Endothelial cell of umbilical vein (primary cell): ENCODE results near the gene MAPK11. TPM values are rescaled to one million over a fixed set of nuclear protein-coding genes. Genes with fewer than 3 reads are reported as not detected.

ENCODE experiments used
- BruUV-seq: library from RNA; stranded (reverse); fragments of 400-500 nt; replicated peaks from 2 replicates; lab custom pipeline; 2021; lab: Mats Ljungman, UMichigan
- CTCF ChIA-PET: fragments of 300-600, 350-600 bp; sonication (Branson Sonifier 250); formaldehyde crosslinking; loops from one replicate; lab custom pipeline; 2021; ENCODE audit warnings: antibody characterized with exemption, inconsistent platforms; lab: Charles Lee
- POLR2A ChIA-PET: fragments of 300-600, 350-600 bp; sonication (Branson Sonifier 250); formaldehyde crosslinking; loops from one replicate; lab custom pipeline; 2021; ENCODE audit warnings: antibody characterized with exemption, inconsistent platforms; lab: Charles Lee
- DNase-seq: peaks from one replicate; pipeline ENCODE4 v3.0.0-alpha.2; 2011; ENCODE audit warnings: low read depth, low spot score
- FAIRE-seq: peaks from 2 replicates; lab custom pipeline; 2011; peaks lifted over from hg19 to GRCh38; lab: Jason Lieb, UNC
- H2AFZ ChIP-seq: 2 replicates; pipeline ENCODE4 v1.6.0; 2012; ENCODE audit warnings: low read depth, low read length, control low read depth, inconsistent platforms
- H3K27ac ChIP-seq: 2 replicates; pipeline ENCODE4 v1.5.1; 2011; ENCODE audit warnings: low read depth, mild to moderate bottlenecking, control low read depth, low read length, moderate library complexity; ENCODE audit not compliant: insufficient read depth
- H3K27me3 ChIP-seq, 2 experiments: 2 replicates each; pipeline versions ENCODE4 v1.6.0 to v1.6.1; 2011; ENCODE audit warnings: low read length in 2 of 2, mixed read lengths in 1 of 2; ENCODE audit not compliant: control insufficient read depth in 2 of 2, insufficient read depth in 2 of 2
- H3K36me3 ChIP-seq, 2 experiments: 2 replicates in 1 of 2; 3 replicates in 1 of 2; pipeline ENCODE4 v1.5.1; 2011; ENCODE audit warnings: low read length in 2 of 2, mild to moderate bottlenecking in 1 of 2, moderate library complexity in 1 of 2; ENCODE audit not compliant: control insufficient read depth in 2 of 2, insufficient read depth in 2 of 2; ENCODE audit errors: extremely low read depth in 1 of 2
- H3K4me1 ChIP-seq: 3 replicates; pipeline ENCODE4 v1.5.1; 2011; ENCODE audit warnings: mild to moderate bottlenecking, low read length; ENCODE audit not compliant: control insufficient read depth, insufficient read depth; ENCODE audit errors: extremely low read depth
- H3K4me2 ChIP-seq: 2 replicates; pipeline ENCODE4 v1.6.1; 2011; ENCODE audit warnings: low read length, control low read depth, mixed read lengths; ENCODE audit not compliant: insufficient read depth
- H3K4me3 ChIP-seq, 3 experiments: fragments of 200-600 bp in 1 of 3; sonication (generic), shearing (Covaris generic) in 1 of 3; replicated peaks in 1 of 3; 2 replicates each; pipeline ENCODE4 v1.5.1; 2011 to 2016; ENCODE audit warnings: control low read depth in 3 of 3, low read length in 3 of 3, mild to moderate bottlenecking in 2 of 3, inconsistent platforms in 1 of 3, low read depth in 1 of 3, moderate library complexity in 1 of 3; ENCODE audit not compliant: insufficient read depth in 1 of 3
- H3K79me2 ChIP-seq: 2 replicates; pipeline ENCODE4 v1.6.0; 2012; ENCODE audit warnings: low read length, inconsistent platforms; ENCODE audit not compliant: control insufficient read depth, insufficient read depth
- H3K9ac ChIP-seq: replicated peaks from 2 replicates; pipeline ENCODE3; 2011; ENCODE audit warnings: low read length, control low read depth; ENCODE audit not compliant: insufficient read depth; ENCODE audit errors: extremely low read depth
- H3K9me1 ChIP-seq: replicated peaks from 3 replicates; pipeline ENCODE4 v1.6.0; 2011; ENCODE audit warnings: mild to moderate bottlenecking, low read length; ENCODE audit not compliant: control insufficient read depth, insufficient read depth; ENCODE audit errors: extremely low read depth
- H3K9me3 ChIP-seq: replicated peaks from 2 replicates; pipeline ENCODE4 v1.5.1; 2012; ENCODE audit warnings: low read length, inconsistent platforms; ENCODE audit not compliant: control insufficient read depth, insufficient read depth
- H4K20me1 ChIP-seq: replicated peaks from 2 replicates; pipeline ENCODE3; 2011; ENCODE audit warnings: mild to moderate bottlenecking, low read length; ENCODE audit not compliant: control insufficient read depth, insufficient read depth; ENCODE audit errors: extremely low read depth
- CTCF ChIP-seq, 2 donors: IDR thresholded peaks; 1 replicate in 1 of 2; 2 replicates in 1 of 2; pipeline ENCODE4 v1.5.1; 2011; ENCODE audit warnings: low read length in 2 of 2, mild to moderate bottlenecking in 2 of 2, moderate library complexity in 2 of 2, control low read depth in 1 of 2, inconsistent platforms in 1 of 2, low read depth in 1 of 2; ENCODE audit not compliant: insufficient read depth in 1 of 2; ENCODE audit errors: extremely low read depth in 1 of 2
- EZH2 ChIP-seq: IDR thresholded peaks from 2 replicates; pipeline ENCODE4 v1.6.1; 2012; ENCODE audit warnings: borderline replicate concordance, low read depth, mild to moderate bottlenecking, moderate library complexity, low read length, inconsistent platforms; ENCODE audit not compliant: severe bottlenecking
- FOS ChIP-seq: IDR thresholded peaks from 2 replicates; pipeline ENCODE4 v1.6.1; 2011; ENCODE audit warnings: mild to moderate bottlenecking, low read length, moderate library complexity, borderline replicate concordance; ENCODE audit not compliant: insufficient read depth
- MYC ChIP-seq: IDR thresholded peaks from one replicate; pipeline ENCODE4 v1.6.1; 2011; ENCODE audit warnings: mild to moderate bottlenecking, low read depth, low read length
- POLR2A ChIP-seq: IDR thresholded peaks from 2 replicates; pipeline ENCODE4 v1.6.1; 2012; ENCODE audit warnings: low read depth, mild to moderate bottlenecking, control low read depth, low read length
- dilution Hi-C: fragments of 300-500 bp; cut with MboI; formaldehyde crosslinking; loops from one replicate; pipeline ENCODE4 v1.15.0; 2019; ENCODE audit warnings: low sequenced_read_pairs; ENCODE audit not compliant: extremely low pct_ligation_motif_present
- intact Hi-C: fragments of 100-400 bp; cut with micrococcal nuclease; formaldehyde crosslinking; loops from one replicate; pipeline ENCODE4 v1.10.0; 2022
- polyA plus RNA-seq, 4 experiments: library from polyadenylated mRNA; depleted of rRNA in 3 of 4; stranded (reverse) in 3 of 4; unstranded in 1 of 4; fragments of >200 nt; gene quantifications; 2 replicates each; pipeline versions ENCODE4 v1.2.1 to v1.2.3, GENCODE V29; 2011 to 2012; ENCODE audit warnings: missing spikeins in 1 of 4
- total RNA-seq: library from RNA; stranded (reverse); gene quantifications from 2 replicates; pipeline ENCODE4 v1.2.3, GENCODE V29; 2021

The MAPK11 gene
- total and polyA plus RNA-seq, 2 donors (not counting 3 experiments of a cell fraction or from before 2014, with no cell fraction given) = 22.8 to 26.3 TPM

GRCh38 chr22:50317178-50317577, 47.0 kb upstream of the MAPK11 start:
- BruUV-seq = no TSS peak
- ChIA-PET CTCF (no interaction called here), POLR2A (no interaction called here)
- Histone ChIP-seq H3K9me1 (no peaks in the 10 kb centered on the region), H2AFZ (no peak overlapping the region), H3K4me2 (no peak overlapping the region), H3K27ac (no peak overlapping the region), H3K9me3 (no peaks in the 10 kb centered on the region), H3K79me2 (no peaks in the 10 kb centered on the region), H3K4me1 (peaks cover 9% of the 10 kb centered on the region), H3K27me3 (no peaks in the 10 kb centered on the region), H4K20me1 (no peaks in the 10 kb centered on the region), H3K4me3 (no peak overlapping the region), H3K36me3 (no peaks in the 10 kb centered on the region), H3K9ac (no peak overlapping the region)
- FAIRE-seq (no peak), DNase-seq (no peak)
- intact Hi-C loops (no loop called here), dilution Hi-C loops (no loop called here)
- TF ChIP-seq EZH2 (no peak), MYC (no peak), POLR2A (no peak), FOS (no peak), CTCF (IDR thresholded peaks at IDR 0.05; ENCODE audit: extremely low read depth in 1 of 2, insufficient read depth in 1 of 2, low read depth in 1 of 2, low read length in 2 of 2) (no peak)
